Aorta (tissue), 5 donors: ENCODE results near the gene ACADSB. TPM values are rescaled to one million over a fixed set of nuclear protein-coding genes. Genes with fewer than 3 reads are reported as not detected.

ENCODE experiments used
- ATAC-seq: fragments of 200-7000 bp; cut with Tn5 transposase; one replicate; pipeline ENCODE4 v1.9.1; 2022; ENCODE audit warnings: moderate library complexity; ENCODE audit not compliant: low FRiP score
- DNase-seq, 2 donors: peaks; one replicate each; pipeline ENCODE4 v3.0.0-alpha.2; 2020
- H3K27ac ChIP-seq, 2 donors: one replicate each; pipeline ENCODE4 v1.5.1; 2013; ENCODE audit warnings: low read length in 2 of 2, mild to moderate bottlenecking in 2 of 2, moderate library complexity in 2 of 2, control low read depth in 1 of 2, inconsistent platforms in 1 of 2, low read depth in 1 of 2
- H3K27me3 ChIP-seq, 2 donors: one replicate each; pipeline ENCODE4 v1.6.1; 2013; ENCODE audit warnings: control low read depth in 1 of 2, low read length in 1 of 2, mild to moderate bottlenecking in 1 of 2, moderate library complexity in 1 of 2; ENCODE audit not compliant: insufficient read depth in 2 of 2, control insufficient read depth in 1 of 2
- H3K36me3 ChIP-seq, 2 donors: one replicate each; pipeline ENCODE4 v1.6.1; 2013; ENCODE audit warnings: control low read depth in 1 of 2, low read length in 1 of 2, mild to moderate bottlenecking in 1 of 2; ENCODE audit not compliant: insufficient read depth in 2 of 2, control insufficient read depth in 1 of 2
- H3K4me1 ChIP-seq, 2 donors: one replicate each; pipeline ENCODE4 v1.6.1; 2013; ENCODE audit warnings: low read length in 2 of 2, control low read depth in 1 of 2, mild to moderate bottlenecking in 1 of 2, moderate library complexity in 1 of 2; ENCODE audit not compliant: insufficient read depth in 2 of 2, control insufficient read depth in 1 of 2
- H3K4me3 ChIP-seq, 2 donors: one replicate each; pipeline ENCODE4 v1.5.1; 2013; ENCODE audit warnings: low read length in 2 of 2, control low read depth in 1 of 2, mild to moderate bottlenecking in 1 of 2
- H3K9me3 ChIP-seq: one replicate; pipeline ENCODE4 v1.6.1; 2013; ENCODE audit warnings: mild to moderate bottlenecking, low read length; ENCODE audit not compliant: control insufficient read depth
- WGBS, 2 donors: extraction: QIAGEN DNeasy Blood & Tissue Kit; methylation state at CpG; one replicate each; pipeline ENCODE4 v1.1.7; 2013; 5-methylcytosine and 5-hydroxymethylcytosine counted together
- intact Hi-C, 2 donors: fragments of 100-400 bp; cut with DNase I; formaldehyde crosslinking; loops; one replicate each; pipeline versions ENCODE4 v1.14.2 to v1.15.0; 2022
- polyA plus RNA-seq, 2 donors: library from polyadenylated mRNA; stranded (reverse); fragments of 200-250 nt; gene quantifications; one replicate each; pipeline ENCODE4 v1.2.3, GENCODE V29; 2013
- total RNA-seq, 2 donors: library from RNA; stranded (reverse); fragmentation: NEBNext Ultra II Directional; extraction: Animal tissue kit (Norgen Biotek cat#: 25700); gene quantifications; one replicate each; pipeline ENCODE4 v1.2.1, GENCODE V29; 2021
- donor health status: healthy with polysubstance abuse.
- donor health status: Bipolar disorder and iron deficiency.
- donor health status: DM: no; HTN: no; CAD: no.
- donor health status: DM: no; HTN: no; CAD: no.
- donor health status: DM: yes; HTN: yes; CAD: no.

ACADSB gene
- total and polyA plus RNA-seq, 4 donors: 7.6 to 25.5 (median 14.0) TPM

GRCh38 chr10:123093489-123093888 lies 84.7 kb downstream of the ACADSB start:
- Histone ChIP-seq H3K9me3 (no peaks in the 10 kb centered on the region), H3K27me3 (no peaks in the 10 kb centered on the region), H3K36me3 (no peaks in the 10 kb centered on the region), H3K27ac (no peak overlapping the region), H3K4me3 (no peak overlapping the region), H3K4me1 (no peaks in the 10 kb centered on the region)
- intact Hi-C loops: no loop called here
- no peak for ATAC-seq
- 60 to 65% methylated on average over 4 of the region's 4 CpGs for WGBS, 2 donors
- no peak for DNase-seq

GRCh38 chr10:123096452-123096851 lies 87.6 kb downstream of the ACADSB start:
- no peak overlapping the region for H3K27ac ChIP-seq
- no peaks in the 10 kb centered on the region for H3K4me1 ChIP-seq
- intact Hi-C loops: no loop called here
- H3K9me3 ChIP-seq: no peaks in the 10 kb centered on the region
- H3K4me3 ChIP-seq: no peak overlapping the region
- no peaks in the 10 kb centered on the region for H3K36me3 ChIP-seq
- no peak for DNase-seq
- ATAC-seq: no peak
- no peaks in the 10 kb centered on the region for H3K27me3 ChIP-seq
- WGBS, 2 donors: 66 to 67% methylated on average over 5 of the region's 5 CpGs

- Histone ChIP-seq H3K9me3 (no peaks in the 10 kb centered on the region), H3K27me3 (no peaks in the 10 kb centered on the region), H3K27ac (no peak overlapping the region), H3K4me1 (no peaks in the 10 kb centered on the region), H3K4me3 (no peak overlapping the region), H3K36me3 (no peaks in the 10 kb centered on the region)
- DNase-seq (no peak), ATAC-seq (no peak)
- intact Hi-C loops: no loop called here
- 74 to 75% methylated on average over 7 of the region's 7 CpGs for WGBS, 2 donors
These were observed 88.2 kb downstream of the ACADSB start for GRCh38 chr10:123097039-123097438.

GRCh38 chr10:123100030-123100762 lies 91.4 kb downstream of the ACADSB start:
- H3K27me3 ChIP-seq: no peaks in the 10 kb centered on the region
- no peaks in the 10 kb centered on the region for H3K9me3 ChIP-seq
- DNase-seq: no peak
- no peak overlapping the region for H3K4me3 ChIP-seq
- WGBS, 2 donors: 69 to 72% methylated on average over 7 of the region's 7 CpGs
- intact Hi-C loops: no loop called here
- H3K27ac ChIP-seq: no peak overlapping the region
- ATAC-seq: no peak
- H3K36me3 ChIP-seq: no peaks in the 10 kb centered on the region
- H3K4me1 ChIP-seq: no peaks in the 10 kb centered on the region

- H3K36me3 ChIP-seq: no peaks in the 10 kb centered on the region
- intact Hi-C loops: no loop called here
- no peaks in the 10 kb centered on the region for H3K27me3 ChIP-seq
- ATAC-seq (no peak), DNase-seq (no peak)
- WGBS, 2 donors: 67% methylated on average over 9 of the region's 9 CpGs
- no peaks in the 10 kb centered on the region for H3K9me3 ChIP-seq
- no peak overlapping the region for H3K27ac ChIP-seq
- H3K4me1 ChIP-seq: no peaks in the 10 kb centered on the region
- no peak overlapping the region for H3K4me3 ChIP-seq
These were observed 93.1 kb downstream of the ACADSB start for GRCh38 chr10:123101872-123102271.

GRCh38 chr10:123102673-123103072 lies 93.9 kb downstream of the ACADSB start:
- Histone ChIP-seq H3K4me3 (no peak overlapping the region), H3K27me3 (no peaks in the 10 kb centered on the region), H3K9me3 (no peaks in the 10 kb centered on the region), H3K4me1 (no peaks in the 10 kb centered on the region), H3K27ac (no peak overlapping the region), H3K36me3 (no peaks in the 10 kb centered on the region)
- WGBS, 2 donors: 44 to 61% methylated on average over 2 of the region's 2 CpGs
- ATAC-seq: no peak
- intact Hi-C loops: no loop called here
- DNase-seq: no peak

GRCh38 chr10:123103944-123104343 lies 95.1 kb downstream of the ACADSB start:
- no peak for ATAC-seq
- Histone ChIP-seq H3K4me1 (no peaks in the 10 kb centered on the region), H3K27me3 (no peaks in the 10 kb centered on the region), H3K27ac (no peak overlapping the region), H3K9me3 (no peaks in the 10 kb centered on the region), H3K4me3 (no peak overlapping the region), H3K36me3 (no peaks in the 10 kb centered on the region)
- WGBS, 2 donors: 72 to 79% methylated on average over 9 of the region's 9 CpGs
- DNase-seq: no peak
- intact Hi-C loops: no loop called here

Other genes starting within 250 kb of the ACADSB start
- gene CUZD1, start 163.1 kb upstream of the ACADSB start, total RNA-seq: 1 to 10 TPM in 1 of 2 donors, under 1 TPM in 1; 0.58 to 1.1 TPM
- gene CUZD1, start 163.1 kb upstream of the ACADSB start, polyA plus RNA-seq: 1 to 10 TPM; 1.5 to 3.3 TPM
- gene FAM24B, start 129.4 kb upstream of the ACADSB start, total RNA-seq: 1 to 10 TPM; 1.2 to 3.9 TPM
- 1 to 10 TPM; 1.1 to 2.1 TPM for gene FAM24B, start 129.4 kb upstream of the ACADSB start, polyA plus RNA-seq
- not detected for gene FAM24A, start 98.4 kb upstream of the ACADSB start, total RNA-seq
- gene FAM24A, start 98.4 kb upstream of the ACADSB start, polyA plus RNA-seq: not detected
- gene C10orf88, start 54.8 kb upstream of the ACADSB start, total RNA-seq: 10 to 100 TPM in 1 of 2 donors, 1 to 10 TPM in 1; 9.7 to 11.7 TPM
- gene C10orf88, start 54.8 kb upstream of the ACADSB start, polyA plus RNA-seq: 1 to 10 TPM; 3.6 to 6.1 TPM
- 1 to 10 TPM; 1.6 to 2.0 TPM for gene PSTK, start 28.6 kb upstream of the ACADSB start, total RNA-seq
- gene PSTK, start 28.6 kb upstream of the ACADSB start, polyA plus RNA-seq: 1 to 10 TPM in 1 of 2 donors, under 1 TPM in 1; 0.88 to 3.8 TPM
- 10 to 100 TPM; 17.8 to 21.5 TPM for gene IKZF5, start 211 bp upstream of the ACADSB start, total RNA-seq
- 10 to 100 TPM in 1 of 2 donors, 1 to 10 TPM in 1; 6.9 to 10.4 TPM for gene IKZF5, start 211 bp upstream of the ACADSB start, polyA plus RNA-seq
- not detected for gene HMX3, start 127.0 kb downstream of the ACADSB start, total RNA-seq
- gene HMX3, start 127.0 kb downstream of the ACADSB start, polyA plus RNA-seq: not detected
- gene HMX2, start 139.1 kb downstream of the ACADSB start, total RNA-seq: not detected
- not detected for gene HMX2, start 139.1 kb downstream of the ACADSB start, polyA plus RNA-seq
- 10 to 100 TPM; 42.9 to 61.4 TPM for gene BUB3, start 145.4 kb downstream of the ACADSB start, total RNA-seq
- gene BUB3, start 145.4 kb downstream of the ACADSB start, polyA plus RNA-seq: 10 to 100 TPM; 40.6 to 54.0 TPM